Stimulated activated CD8-positive, alpha-beta memory T cell treated with anti-CD3 and anti-CD28 coated beads, Interleukin-7, amount 100 ng/mL, for 48 hours (primary cell): ENCODE data around the gene TRAIP.
A peak's percentile ranks its signal among the peaks of the same experiment; 100 is the strongest.
"Not testable (repeated sequence)": the region's sequence is repeated elsewhere in the genome, so short reads cannot be mapped to it uniquely, and the experiment has no call there.

Experiments
- DNase-seq, 2 donors: peaks; one replicate each; pipeline ENCODE4 v3.0.0-alpha.2; 2020; ENCODE audit warnings: low read depth in 1 of 2; ENCODE audit errors: extremely low read depth in 1 of 2

TRAIP gene, protein sequence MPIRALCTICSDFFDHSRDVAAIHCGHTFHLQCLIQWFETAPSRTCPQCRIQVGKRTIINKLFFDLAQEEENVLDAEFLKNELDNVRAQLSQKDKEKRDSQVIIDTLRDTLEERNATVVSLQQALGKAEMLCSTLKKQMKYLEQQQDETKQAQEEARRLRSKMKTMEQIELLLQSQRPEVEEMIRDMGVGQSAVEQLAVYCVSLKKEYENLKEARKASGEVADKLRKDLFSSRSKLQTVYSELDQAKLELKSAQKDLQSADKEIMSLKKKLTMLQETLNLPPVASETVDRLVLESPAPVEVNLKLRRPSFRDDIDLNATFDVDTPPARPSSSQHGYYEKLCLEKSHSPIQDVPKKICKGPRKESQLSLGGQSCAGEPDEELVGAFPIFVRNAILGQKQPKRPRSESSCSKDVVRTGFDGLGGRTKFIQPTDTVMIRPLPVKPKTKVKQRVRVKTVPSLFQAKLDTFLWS

DNA sequence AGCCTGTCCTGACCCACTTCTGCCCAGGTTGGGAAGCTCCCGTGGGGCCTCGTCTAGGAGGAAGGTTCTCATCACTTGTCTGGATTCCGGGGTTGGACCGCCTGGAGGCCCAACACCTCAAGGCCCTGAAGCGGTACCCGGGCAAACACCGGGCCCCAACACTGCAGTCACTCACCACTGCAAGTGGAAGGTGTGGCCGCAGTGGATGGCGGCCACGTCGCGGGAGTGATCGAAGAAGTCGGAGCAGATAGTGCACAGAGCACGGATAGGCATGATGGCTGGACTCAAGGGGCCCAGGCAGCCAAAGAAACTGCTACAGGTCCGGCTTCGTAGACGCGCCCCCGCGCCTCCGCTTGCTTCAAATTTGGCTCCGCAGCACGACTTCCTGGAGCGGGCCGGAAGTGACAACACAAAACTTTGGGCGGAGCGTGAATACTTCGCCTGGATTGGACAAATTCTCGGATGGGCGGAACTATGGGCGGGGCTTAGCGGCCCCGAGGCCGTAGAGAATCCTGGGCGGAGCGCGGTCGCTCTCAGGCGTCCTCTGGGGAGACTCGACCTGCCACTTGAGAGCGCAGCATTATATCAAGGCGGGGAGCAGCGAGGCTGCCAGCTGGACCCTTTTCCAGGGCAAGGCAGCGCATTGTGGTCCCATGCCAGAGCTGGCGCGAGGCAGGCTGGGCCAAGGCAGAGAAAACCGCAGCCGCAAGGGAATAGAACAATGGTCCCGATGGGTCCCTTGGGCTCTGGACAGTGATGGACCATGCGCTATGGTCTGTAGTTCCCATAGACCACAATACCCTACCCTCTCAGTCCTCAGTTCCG, at the start of gene TRAIP:
Gene TRAIP, minus strand, starts transcription at position 384 of the 825 bp plus-strand sequence. Its CDS starts 111 bp downstream, at position 273.
- DNase-seq = peak; percentile 86 to 90

DNA sequence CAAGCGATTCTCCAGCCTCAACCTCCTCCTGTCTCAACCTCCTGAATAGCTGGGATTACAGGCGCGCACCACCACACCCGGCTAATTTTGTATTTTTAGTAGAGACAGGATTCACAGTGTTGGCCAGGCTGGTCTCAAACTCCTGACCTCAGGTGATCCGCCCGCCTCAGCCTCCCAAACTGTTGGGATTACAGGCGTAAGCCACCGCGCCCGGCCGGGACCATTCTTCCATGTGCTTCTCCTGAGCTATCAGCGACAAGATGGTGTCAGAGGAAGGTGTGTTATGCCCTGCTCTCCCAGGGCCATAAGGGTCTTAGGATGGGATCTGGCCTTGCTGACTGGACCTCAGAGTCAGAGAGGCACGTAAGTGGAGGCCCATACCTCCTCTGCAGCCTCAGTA, 48.1 kb upstream of the TRAIP start:
- DNase-seq = not testable (repeated sequence)

DNA sequence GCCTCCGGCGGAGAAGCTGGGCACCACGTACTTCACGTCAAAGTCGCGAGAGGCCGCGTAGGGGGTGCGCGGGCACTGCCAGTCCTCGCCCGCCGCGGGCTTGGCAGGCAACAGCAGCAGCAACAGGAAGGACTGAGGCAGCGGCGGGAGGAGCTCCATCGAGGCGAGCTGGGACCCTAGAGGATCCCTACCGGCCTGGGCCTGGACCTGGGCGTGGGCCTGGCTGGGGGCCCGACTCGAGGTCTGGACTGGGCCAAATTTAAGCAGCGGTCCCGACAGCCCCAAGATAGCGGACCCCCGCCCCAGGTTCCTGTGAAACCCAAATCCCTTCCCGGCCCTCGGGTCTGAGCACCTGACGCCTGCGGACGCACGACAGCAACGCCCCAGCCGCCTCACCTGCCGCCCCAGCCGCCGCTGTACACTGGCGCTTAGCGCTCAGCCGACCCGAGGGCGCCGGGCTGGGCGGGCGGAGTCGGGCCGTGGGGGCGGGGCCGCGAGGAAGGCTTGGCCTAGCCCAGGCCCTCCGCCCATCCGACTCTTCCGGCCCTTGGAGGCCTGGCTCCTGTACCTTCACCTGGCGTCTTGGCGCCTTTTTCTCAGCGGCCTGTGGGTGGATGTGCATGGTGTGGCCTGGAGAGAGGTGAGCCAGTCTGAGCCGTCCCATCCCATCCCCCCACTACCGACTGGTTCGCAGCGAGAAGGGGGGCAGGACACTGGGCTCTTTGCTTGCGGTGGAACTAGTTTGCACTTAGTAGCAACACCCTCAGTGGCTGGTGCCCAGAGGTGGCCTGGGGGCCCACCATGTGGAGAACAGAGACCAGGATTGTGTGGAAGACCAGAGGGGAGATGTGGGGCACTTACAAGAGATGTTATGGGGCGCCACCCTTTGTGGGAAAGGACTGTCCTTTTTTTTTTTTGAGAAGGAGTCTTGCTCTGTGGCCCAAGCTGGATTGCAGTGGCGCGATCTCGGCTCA, 47.4 kb upstream of the TRAIP start, which contains the start of gene MST1R:
Gene MST1R, minus strand, starts transcription at position 423 of the 974 bp plus-strand sequence. Its CDS starts 264 bp downstream, at position 159.
- peak; percentile 67 to 75 for DNase-seq

DNA sequence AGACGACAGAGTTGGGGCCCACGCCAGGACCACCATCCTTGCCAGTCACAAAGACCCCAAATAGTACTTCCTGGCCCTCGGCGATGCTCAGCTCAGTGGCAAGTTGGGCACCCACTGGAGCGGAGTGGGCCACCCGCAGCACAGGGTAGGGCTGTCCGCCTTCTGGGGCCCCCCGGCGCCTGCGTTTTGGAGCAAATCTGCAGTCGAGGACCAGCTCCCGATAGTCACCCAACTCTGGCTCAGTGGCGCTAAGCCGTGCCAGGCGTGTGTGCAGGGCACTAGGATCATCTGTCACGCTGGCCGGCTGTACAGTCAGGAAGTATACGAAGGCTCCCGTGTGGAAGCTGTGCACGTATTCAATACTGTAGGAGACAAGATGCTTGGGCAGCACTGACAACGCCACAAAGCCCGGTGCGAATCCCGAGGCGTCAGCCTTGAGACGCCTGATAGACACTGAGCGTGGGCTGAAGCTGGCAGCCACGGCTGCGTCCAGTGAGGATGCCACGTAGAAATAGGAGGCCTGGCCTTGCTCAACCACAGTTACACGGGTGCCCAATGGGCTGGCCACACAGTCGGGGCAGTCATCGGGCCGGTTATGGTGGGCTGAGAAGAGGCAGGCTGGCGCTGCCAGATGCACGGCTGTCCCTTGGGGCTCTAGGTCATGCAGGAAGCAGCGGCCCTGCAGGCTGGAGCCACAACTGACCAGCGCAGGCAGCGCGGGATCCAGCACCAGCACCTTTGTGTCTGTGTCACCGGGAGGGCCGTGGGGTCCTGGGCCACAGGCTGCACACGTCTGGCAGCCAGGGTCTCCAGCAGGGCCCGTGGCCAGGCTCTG, 46.4 kb upstream of the TRAIP start:
- no peak for DNase-seq

DNA sequence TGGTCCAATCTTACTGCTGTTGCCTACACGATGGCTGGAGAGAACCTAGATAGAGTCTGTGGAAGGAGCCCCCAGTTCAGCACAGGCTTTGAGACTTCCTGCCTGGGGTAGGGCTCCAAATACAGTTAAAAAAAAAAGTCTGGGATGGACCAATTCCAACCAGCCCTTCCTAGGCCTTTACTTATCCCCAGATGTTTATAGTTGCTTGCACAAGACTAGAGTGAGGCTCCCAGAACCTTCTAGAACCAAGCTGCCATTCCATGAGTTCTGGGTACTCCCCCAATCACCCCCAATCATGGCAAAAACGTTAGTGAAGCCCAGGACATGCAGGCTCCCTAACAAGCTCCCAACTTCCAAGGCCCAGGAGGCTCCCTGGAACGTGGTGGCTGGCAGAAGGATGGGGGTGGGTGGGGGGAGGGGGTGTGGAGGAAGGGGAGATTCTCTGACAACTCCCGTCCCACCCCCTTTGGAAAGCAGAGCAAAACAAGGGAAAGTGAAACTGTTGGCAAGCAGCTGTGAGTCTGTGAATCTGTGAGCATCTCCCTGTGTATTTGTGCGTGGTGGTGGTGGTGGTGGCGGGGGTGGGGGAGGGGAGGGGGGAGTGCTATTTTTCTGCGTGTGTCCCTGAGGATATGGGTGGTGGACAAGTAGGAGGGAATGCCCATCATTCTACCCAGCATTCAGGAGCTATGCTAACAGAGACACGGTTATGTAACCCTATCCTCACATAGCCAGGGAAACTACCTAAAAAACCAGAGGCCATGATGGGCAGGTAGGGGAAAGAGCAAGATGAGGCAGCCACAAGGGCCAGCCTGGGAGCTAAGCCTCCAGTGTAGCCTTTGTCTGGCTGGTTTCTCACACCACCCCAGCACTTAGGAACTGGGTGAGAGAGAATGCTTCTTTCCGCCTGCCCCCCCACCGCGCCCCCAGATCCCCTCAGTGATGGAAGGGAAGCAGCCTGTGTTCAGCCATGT, 45.3 kb upstream of the TRAIP start:
- DNase-seq = no peak

DNA sequence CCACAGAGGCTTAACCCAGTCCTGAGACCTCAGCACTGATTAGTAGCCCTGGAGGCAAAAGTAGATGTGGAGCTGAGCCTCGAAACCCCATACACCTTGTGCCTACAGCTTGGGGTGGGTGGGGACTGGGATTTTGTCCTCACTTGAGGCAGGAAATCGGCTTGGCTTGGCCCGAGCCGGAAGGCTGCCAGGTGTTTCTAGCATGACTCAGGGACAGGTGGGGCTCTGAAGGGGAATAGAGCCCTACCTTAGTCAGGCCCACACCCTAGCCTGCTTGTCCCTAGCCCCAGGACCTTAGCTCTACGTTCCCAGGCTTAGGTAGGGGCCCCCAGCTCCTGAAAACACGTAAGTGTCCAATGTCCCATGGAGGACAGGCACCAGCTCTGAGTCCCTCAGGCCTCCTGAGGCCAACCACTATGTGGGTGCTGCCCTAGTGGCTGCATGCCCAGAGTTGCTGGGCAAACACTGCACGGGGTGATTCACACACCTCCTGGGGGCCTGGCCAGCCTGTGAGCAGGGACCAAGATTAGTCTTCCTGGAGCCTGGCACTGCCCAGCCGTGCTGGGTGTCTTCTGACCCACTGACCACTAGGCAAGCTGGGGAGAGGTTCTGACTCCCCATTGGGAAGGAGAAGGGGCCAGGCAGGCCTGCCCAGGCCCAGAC, 44.3 kb upstream of the TRAIP start:
- DNase-seq = no peak

DNA sequence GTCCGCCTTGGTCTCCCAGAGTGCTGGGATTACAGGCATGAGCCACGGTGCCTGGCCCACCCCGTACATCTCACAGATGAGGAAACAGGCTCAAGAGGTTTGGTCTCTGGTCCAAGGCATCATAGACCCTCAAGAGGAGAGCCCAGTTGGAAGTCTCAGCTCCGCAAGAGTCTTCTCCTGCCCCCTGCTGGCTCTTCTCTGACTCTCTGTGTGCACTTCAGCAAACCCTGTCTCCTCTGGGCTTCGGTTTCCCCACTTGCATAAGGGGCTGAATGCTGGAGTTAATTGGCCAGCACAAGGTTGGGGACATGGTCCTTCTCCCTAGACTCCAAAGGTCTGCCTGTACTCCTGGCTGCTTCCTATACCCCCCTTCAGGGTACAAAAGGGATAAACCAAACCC, 43.5 kb upstream of the TRAIP start:
- DNase-seq = no peak

DNA sequence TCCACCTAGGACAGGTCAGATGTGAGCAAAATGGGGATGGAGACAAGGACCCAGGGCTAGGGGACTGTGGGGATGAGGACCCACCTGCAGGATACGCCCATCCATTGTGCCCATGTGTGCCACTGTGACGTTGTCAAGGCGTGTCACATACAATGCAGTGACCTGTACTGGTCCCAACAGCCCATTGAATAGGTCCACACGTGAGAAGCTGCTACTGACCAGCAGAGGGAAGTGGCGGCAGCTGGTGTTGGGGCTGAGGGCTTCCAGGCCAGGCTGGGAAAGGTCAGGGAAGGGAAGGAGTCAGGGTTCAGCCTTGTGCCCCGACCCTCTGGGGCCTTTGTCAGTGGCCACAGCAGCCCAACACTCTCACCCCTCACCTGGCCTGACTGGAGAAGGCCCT, 42.6 kb upstream of the TRAIP start:
- no peak for DNase-seq

DNA sequence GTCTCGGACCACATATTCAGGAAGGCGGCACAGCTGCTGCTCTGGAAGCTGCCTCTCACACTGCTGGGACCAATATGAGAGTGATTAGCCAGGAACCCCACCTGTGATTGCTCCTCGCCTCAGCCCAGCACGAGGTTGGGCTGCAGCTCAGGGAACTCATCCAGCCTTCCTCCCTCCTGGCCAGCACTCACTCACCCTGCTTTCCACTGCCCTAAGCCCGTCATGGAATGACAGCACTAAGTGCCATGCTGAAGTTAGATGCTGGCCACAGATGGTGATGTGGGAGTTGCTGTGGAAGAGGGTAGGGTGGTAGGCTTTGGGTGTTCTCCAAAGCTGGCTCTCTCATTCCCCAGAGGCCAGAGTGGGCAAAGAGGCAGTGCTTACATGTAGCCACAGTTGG, 40.0 kb upstream of the TRAIP start:
- DNase-seq = no peak

DNA sequence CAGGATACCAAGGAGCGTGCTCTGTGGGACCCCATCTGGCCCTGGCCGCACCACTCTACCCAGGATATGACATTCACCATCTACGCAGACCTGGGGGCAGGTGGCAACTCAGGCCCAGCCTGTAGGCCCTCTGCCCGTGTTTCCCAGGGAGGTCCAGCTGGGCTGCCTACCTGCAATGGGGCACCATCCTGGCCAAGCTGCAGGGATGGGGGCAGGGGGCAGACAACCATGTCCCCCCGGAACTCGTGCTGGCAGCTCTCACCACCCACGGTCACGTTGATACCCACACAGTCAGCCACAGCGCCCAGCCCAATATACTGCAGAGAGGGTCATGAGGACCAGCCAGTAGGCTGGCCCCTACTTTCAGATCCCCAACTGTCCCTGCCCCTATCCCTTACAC, 39.4 kb upstream of the TRAIP start:
- DNase-seq = no peak

DNA sequence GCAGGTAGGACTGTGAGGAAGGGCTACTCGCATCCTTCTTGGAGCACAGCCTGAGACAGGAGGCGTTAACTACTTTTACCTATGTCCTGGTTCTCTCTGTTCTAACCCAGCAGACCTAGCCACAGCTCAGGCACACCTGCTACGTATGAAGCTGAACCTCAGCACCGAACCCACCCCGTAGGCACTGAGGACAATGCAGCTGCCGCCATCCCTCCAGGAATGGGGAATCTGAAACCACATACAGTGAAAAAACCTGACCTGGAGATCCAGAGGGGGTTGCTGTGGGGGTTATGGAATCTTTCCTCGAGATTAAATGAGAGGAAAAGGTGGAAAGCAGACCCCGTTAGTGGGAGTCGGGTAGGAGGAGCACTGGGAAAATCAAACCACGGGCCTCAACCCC, 32.9 kb upstream of the TRAIP start:
- DNase-seq = no peak

DNA sequence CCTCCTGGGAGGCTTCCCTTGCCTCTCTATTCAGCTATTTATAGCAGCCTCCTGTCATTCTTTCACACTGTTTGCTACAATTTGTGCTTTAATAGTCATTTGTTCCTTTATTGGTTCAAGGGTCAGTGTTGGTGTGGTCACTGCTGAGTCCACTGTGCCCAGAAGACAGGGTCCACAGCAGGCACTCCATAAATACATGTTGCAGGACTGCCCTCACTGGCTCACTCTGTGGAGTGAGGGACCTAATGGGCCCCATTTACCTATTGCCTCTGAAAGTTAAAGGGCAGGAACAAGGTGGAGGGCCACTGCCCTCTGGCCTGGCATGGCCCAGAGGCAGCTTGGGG, 30.5 kb upstream of the TRAIP start:
- no peak for DNase-seq

DNA sequence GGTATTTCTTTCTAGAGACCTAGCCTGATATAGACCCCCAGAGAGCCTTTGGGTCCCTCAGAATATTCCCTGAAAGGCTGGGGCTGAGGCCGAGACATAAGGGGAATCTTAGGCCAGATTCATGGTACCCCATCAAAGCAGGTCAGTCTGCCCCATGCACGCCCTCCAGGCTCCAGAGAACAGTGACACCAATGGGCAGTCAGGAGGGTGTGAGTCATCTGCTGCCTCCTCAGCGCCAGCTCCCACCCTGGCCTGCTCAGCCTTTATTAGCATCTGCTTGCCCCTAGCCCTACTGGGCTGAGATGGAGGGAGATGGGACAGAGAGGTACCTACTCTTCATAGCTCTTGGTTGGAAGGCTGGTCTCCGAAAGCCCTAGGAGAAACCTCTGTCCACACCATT, 27.6 kb upstream of the TRAIP start:
- no peak for DNase-seq

DNA sequence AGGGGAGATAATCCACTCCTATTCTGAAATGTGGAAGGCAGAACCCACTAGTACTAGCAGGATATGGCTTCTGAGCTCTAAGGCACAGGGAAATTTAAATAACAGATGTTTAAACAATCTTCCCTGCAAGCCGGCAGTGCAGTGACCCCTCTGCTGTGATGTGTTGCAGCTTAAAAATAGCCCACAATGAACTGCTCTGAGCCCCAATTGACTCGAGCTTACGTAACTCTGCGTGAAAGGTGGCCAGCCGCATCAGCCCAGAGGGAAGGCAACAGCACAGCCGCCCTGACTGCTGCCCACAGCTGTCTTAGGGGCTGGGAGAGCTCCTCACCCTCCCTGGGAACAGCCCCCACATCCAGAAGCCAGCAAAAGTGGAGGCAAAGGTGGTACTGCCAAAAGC, 25.8 kb upstream of the TRAIP start:
- no peak for DNase-seq

DNA sequence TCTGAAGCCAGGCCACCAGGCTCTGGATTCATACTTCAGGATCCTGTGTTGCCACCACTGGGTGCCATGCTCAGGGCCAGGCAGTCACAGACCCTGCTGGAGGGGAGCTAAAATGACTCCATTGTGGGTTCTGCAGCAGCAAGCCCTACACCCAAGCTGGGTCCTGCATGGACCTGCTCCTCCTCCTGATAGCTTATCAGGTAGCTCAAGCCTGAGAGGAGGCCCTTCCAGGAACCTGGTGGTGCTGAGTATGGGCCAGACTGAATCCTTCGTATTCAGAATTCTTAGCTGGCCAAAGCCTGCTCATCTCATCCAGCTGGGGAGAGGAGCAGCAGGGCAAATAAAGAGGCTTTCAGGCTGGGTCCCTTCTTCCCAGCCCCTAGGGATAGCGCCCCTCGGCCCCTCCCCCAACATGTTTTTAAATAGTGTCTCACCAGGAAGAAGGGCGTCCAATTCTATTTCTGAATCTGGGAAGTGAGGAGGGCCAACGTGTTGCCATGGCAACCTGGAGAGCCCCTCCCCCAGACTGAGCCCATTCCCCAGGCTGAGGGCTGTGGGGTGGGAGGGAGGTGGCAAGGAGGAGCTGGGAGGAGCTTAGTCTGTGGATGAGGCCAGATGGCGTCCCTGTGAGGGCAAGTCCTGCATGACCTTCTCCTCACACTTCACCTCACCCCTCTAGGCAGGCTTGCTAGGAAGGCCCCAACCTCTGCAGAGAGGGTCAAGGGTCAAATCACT, 24.4 kb upstream of the TRAIP start:
- no peak for DNase-seq

DNA sequence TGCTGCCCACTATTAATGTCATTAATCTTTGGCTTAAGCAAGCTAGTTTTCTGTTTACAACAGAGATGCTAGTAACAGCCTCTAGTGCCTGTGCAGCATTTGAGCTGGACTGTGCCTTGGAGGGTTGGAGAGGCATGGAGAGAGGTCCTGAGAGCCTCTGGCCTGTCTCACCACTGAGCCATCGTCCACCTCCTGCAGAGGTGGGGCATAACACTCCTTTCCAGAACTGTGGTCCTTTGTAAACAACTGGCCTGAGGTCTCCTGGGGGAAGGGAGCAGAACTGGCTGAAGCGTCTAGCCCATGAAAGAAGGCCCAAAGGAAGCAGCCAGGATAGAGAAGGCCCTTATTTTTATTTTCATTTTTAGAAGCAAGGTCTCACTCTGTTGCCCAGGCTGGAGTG, 23.4 kb upstream of the TRAIP start:
- no peak for DNase-seq

DNA sequence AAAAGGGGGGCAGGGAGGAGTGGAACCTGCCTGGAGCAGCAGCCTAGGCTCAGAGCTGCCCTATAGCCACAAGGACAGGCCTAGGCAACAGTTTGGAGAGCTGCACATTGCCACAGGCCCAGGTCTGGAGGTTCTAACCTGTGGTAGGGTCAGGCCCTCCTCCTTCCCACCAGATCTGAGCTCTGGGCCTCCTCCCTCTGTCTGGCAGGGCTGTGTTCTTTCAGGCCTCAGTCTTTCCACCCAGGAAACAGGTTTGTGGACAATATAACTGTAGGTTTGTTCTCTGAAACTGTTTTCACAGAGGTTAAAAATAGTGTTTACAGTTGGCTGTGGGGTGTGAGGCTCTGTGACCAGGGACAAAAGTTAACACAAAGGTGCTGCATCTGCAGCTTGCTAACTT, 22.3 kb upstream of the TRAIP start:
- no peak for DNase-seq

DNA sequence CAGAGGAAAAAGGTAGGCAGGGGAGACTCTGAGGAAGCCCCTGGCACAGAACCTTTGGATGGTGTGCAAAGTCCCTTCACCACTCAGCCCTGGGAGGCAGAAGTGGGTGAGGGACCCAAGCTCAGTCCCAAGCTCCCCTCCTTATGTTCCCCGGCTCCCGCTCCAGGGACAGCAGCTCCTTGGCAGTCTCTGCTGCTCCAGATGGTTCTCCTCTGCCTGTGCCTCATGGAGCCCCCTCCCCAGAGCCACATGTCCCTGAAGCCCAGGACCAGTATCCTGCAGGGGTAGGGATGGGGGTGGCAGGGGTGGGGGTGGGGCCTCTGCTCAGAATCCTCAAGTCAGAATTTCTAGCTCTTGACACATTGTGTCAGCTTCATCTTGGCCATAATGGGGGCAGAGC, 21.4 kb upstream of the TRAIP start:
- DNase-seq = no peak
